ENCODE data around the gene DNAJC1.

- TF ChIP-seq, protein P1, sequence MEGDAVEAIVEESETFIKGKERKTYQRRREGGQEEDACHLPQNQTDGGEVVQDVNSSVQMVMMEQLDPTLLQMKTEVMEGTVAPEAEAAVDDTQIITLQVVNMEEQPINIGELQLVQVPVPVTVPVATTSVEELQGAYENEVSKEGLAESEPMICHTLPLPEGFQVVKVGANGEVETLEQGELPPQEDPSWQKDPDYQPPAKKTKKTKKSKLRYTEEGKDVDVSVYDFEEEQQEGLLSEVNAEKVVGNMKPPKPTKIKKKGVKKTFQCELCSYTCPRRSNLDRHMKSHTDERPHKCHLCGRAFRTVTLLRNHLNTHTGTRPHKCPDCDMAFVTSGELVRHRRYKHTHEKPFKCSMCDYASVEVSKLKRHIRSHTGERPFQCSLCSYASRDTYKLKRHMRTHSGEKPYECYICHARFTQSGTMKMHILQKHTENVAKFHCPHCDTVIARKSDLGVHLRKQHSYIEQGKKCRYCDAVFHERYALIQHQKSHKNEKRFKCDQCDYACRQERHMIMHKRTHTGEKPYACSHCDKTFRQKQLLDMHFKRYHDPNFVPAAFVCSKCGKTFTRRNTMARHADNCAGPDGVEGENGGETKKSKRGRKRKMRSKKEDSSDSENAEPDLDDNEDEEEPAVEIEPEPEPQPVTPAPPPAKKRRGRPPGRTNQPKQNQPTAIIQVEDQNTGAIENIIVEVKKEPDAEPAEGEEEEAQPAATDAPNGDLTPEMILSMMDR (IDR thresholded peaks at IDR 0.05), result no peak
- no peak for TF ChIP-seq POLR2A (IDR thresholded peaks at IDR 0.05)
Measured at GRCh38 chr10:21976739-21977138, 26.8 kb downstream of the DNAJC1 start.

All from lower leg skin (tissue), 3 donors.